Right lobe of liver (tissue), 6 donors: ENCODE results near the gene FAM227B. TPM values are rescaled to one million over a fixed set of nuclear protein-coding genes. Genes with fewer than 3 reads are reported as not detected.

Source experiments
- ATAC-seq, 4 donors: fragments of 200-7000 bp; cut with Tn5 transposase; one replicate each; pipeline ENCODE4 v1.9.1; 2020; ENCODE audit warnings: mild to moderate bottlenecking in 4 of 4, moderate library complexity in 4 of 4
- DNase-seq, 3 donors: peaks; one replicate each; pipeline ENCODE4 v3.0.0-alpha.2; 2020
- H3K27ac ChIP-seq, 3 donors: fragments of 200-600 bp; one replicate each; pipeline ENCODE4 v1.8.0; 2022
- H3K27me3 ChIP-seq, 2 donors: fragments of 200-600 bp; one replicate each; pipeline ENCODE4 v1.8.0; 2022
- H3K36me3 ChIP-seq, 4 donors: fragments of 200-600 bp; sonication (generic) in 1 of 4; one replicate each; pipeline versions ENCODE4 v1.5.1 to v1.8.0; 2017 to 2022; ENCODE audit warnings: control low read depth in 1 of 4
- H3K4me1 ChIP-seq, 4 donors: fragments of 200-600 bp; sonication (generic) in 1 of 4; one replicate each; pipeline versions ENCODE4 v1.5.1 to v1.8.0; 2017 to 2022; ENCODE audit warnings: control low read depth in 1 of 4
- H3K4me3 ChIP-seq, 3 donors: fragments of 200-600 bp; one replicate each; pipeline ENCODE4 v1.8.0; 2022
- H3K9me3 ChIP-seq, 4 donors: fragments of 200-600 bp; sonication (generic) in 1 of 4; one replicate each; pipeline versions ENCODE4 v1.5.1 to v1.8.0; 2017 to 2022; ENCODE audit warnings: control low read depth in 1 of 4
- CTCF ChIP-seq, 4 donors: fragments of 200-600 bp in 3 of 4; fragments of 450-650 bp in 1 of 4; IDR thresholded peaks; one replicate each; pipeline versions ENCODE4 v1.5.1 to v1.8.0; 2016 to 2022; ENCODE audit warnings: antibody characterized with exemption in 4 of 4, mild to moderate bottlenecking in 2 of 4
- POLR2A ChIP-seq: fragments of 450-650 bp; IDR thresholded peaks from one replicate; pipeline ENCODE4 v1.6.1; 2017; ENCODE audit warnings: antibody characterized with exemption, mild to moderate bottlenecking
- WGBS: methylation state at CpG from one replicate; pipeline ENCODE4 v1.1.6; 2018; ENCODE audit warnings: low coverage, low lambda C conversion rate; ENCODE audit not compliant: insufficient coverage; ENCODE audit errors: missing lambda C conversion rate; 5-methylcytosine and 5-hydroxymethylcytosine counted together
- intact Hi-C, 2 donors: fragments of 100-400 bp; cut with DNase I; formaldehyde crosslinking; loops; one replicate each; pipeline versions ENCODE4 v1.11.2 to v1.14.1; 2022
- total RNA-seq, 6 experiments: library from RNA; depleted of rRNA in 2 of 6; stranded (reverse); fragments of >200 nt in 2 of 6; fragmentation: NEBNext Ultra II Directional in 3 of 6; extraction: Animal tissue kit (Norgen Biotek cat#: 25700) in 3 of 6; gene quantifications; one replicate each; pipeline versions ENCODE4 v1.1.0 to v1.2.4, GENCODE V29; 2016 to 2023
- donor health status: DM: no; HTN: yes; CAD: no.
- donor health status: DM: no; HTN: no; CAD: no.
- donor health status: DM: no; HTN: no; CAD: no.
- donor health status: DM: no; HTN: yes; CAD: no.
- donor health status: DM: no; HTN: yes; CAD: no.

FAM227B gene
- total RNA-seq, 6 experiments from 2014 or later, result 1.3 to 3.2 (median 2.0) TPM

DNA sequence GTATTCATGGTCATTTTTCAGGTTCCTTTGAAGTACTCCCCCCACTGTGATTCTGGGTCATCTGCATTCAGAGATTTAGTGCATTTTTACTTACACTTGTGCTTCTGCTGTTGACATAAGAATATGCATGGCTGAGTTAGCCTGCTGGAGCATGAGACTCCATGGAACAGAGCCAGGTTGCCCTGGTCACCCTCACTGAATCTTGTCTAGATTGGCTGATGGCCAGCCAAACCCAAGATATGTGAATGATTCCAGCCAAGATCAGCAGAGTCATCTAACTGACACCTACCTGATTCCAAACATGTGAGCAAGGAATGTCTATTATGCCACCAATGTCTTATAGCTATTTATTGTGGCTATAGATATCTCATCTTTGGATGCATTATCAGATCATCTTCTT lies 25.3 kb upstream of the FAM227B start:
- no peak overlapping the region for H3K4me3 ChIP-seq
- no peak for DNase-seq
- H3K27ac ChIP-seq, result no peak overlapping the region
- no peaks in the 10 kb centered on the region for H3K9me3 ChIP-seq
- H3K27me3 ChIP-seq, result no peaks in the 10 kb centered on the region
- no peak for TF ChIP-seq POLR2A
- TF ChIP-seq CTCF (IDR thresholded peaks at IDR 0.05), result no peak
- intact Hi-C loops, result no loop called here
- no peaks in the 10 kb centered on the region for H3K36me3 ChIP-seq
- peaks cover 0 to 14% (median 0%) of the 10 kb centered on the region in 4 donors for H3K4me1 ChIP-seq
- no peak for ATAC-seq

GRCh38 chr15:49645277-49645676 lies 24.7 kb upstream of the FAM227B start:
- Histone ChIP-seq H3K27ac (no peak overlapping the region), H3K36me3 (no peaks in the 10 kb centered on the region), H3K27me3 (no peaks in the 10 kb centered on the region), H3K9me3 (no peaks in the 10 kb centered on the region), H3K4me1 (peaks cover 0 to 14% (median 0%) of the 10 kb centered on the region in 4 donors), H3K4me3 (no peak overlapping the region)
- no peak for DNase-seq
- peak in 1 of 4 donors; percentile 39 for ATAC-seq
- intact Hi-C loops, result no loop called here
- TF ChIP-seq CTCF (IDR thresholded peaks at IDR 0.05) (no peak), POLR2A (no peak)

GRCh38 chr15:49644364-49644794 lies 23.8 kb upstream of the FAM227B start:
- no peak for TF ChIP-seq POLR2A
- no peak for TF ChIP-seq CTCF (IDR thresholded peaks at IDR 0.05)
- no peaks in the 10 kb centered on the region for H3K36me3 ChIP-seq
- DNase-seq, result no peak
- peaks cover 0 to 14% (median 0%) of the 10 kb centered on the region in 4 donors for H3K4me1 ChIP-seq
- no peak overlapping the region for H3K4me3 ChIP-seq
- intact Hi-C loops, result no loop called here
- no peak overlapping the region for H3K27ac ChIP-seq
- WGBS, result 67% methylated on average over 1 of the region's 1 CpG
- no peaks in the 10 kb centered on the region for H3K9me3 ChIP-seq
- H3K27me3 ChIP-seq, result no peaks in the 10 kb centered on the region
- ATAC-seq, result peak in 3 of 4 donors; percentile 60 to 88 (median 79)

DNA sequence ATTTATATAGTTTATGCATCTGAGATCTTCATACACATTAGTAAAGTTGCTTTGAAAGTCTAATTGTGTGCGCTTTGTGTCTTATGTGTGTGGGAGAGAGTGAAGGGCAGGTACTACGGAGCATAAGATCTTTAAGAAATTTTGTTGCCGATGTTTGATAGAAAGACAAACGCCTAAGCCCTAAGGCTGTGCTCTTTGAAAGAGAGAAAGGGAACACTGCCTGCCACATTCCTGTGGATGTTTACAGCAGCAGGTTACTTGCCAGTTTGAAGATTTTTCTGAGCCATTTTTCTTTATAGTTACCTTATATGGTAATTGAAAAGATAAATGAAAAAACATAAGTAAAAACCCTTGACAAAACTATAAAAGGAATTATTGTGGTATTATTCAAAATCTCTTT lies 17.2 kb upstream of the FAM227B start:
- no peak for ATAC-seq
- intact Hi-C loops, result no loop called here
- Histone ChIP-seq H3K36me3 (peaks cover 0 to 9% (median 0%) of the 10 kb centered on the region in 4 donors), H3K27ac (no peak overlapping the region), H3K9me3 (no peaks in the 10 kb centered on the region), H3K4me3 (no peak overlapping the region), H3K27me3 (no peaks in the 10 kb centered on the region), H3K4me1 (no peaks in the 10 kb centered on the region)
- WGBS, result 91% methylated on average over 4 of the region's 4 CpGs
- TF ChIP-seq POLR2A (no peak), CTCF (IDR thresholded peaks at IDR 0.05) (no peak)
- no peak for DNase-seq

DNA sequence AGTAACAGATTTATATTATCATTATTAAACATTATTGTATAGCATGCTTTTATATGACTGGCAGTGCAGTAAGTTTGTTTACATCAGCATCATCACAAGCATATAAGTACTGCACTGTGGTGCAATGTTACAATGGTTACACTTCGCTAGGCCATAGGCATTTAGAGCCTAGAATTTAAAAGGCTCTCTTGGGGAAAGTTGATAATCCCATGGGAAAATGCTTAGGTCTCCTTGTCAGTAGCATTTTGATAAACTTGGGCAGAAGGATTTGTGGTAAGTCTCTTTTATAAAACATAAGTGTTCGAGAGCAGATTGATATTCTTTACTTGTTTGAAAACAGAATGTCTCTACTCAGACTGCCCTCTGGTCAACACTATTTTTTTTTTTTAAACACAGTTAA lies 7.8 kb upstream of the FAM227B start:
- Histone ChIP-seq H3K4me3 (no peak overlapping the region), H3K9me3 (peaks cover 0 to 2% (median 0%) of the 10 kb centered on the region in 4 donors), H3K36me3 (peaks cover 0 to 19% (median 1%) of the 10 kb centered on the region in 4 donors), H3K4me1 (no peaks in the 10 kb centered on the region), H3K27me3 (no peaks in the 10 kb centered on the region), H3K27ac (no peak overlapping the region)
- ATAC-seq (no peak), DNase-seq (no peak)
- WGBS, result 100% methylated on average over 2 of the region's 2 CpGs
- TF ChIP-seq POLR2A (no peak), CTCF (IDR thresholded peaks at IDR 0.05) (no peak)
- intact Hi-C loops, result no loop called here
